Activated naive CD8-positive, alpha-beta T cell (primary cell): ENCODE measurements around the gene RFX3.

Experiments
- H3K27ac Mint-ChIP-seq: one replicate; pipeline ENCODE4 v1.8.0; 2021; ENCODE audit warnings: mixed read lengths
- H3K27me3 Mint-ChIP-seq: one replicate; pipeline ENCODE4 v1.8.0; 2021; ENCODE audit warnings: mixed read lengths
- H3K36me3 Mint-ChIP-seq: one replicate; pipeline ENCODE4 v1.8.0; 2021; ENCODE audit warnings: mixed read lengths
- H3K4me1 Mint-ChIP-seq: one replicate; pipeline ENCODE4 v1.8.0; 2021; ENCODE audit warnings: low read depth, mixed read lengths
- H3K4me3 Mint-ChIP-seq: one replicate; pipeline ENCODE4 v1.8.0; 2021; ENCODE audit warnings: mild to moderate bottlenecking, mixed read lengths
- H3K9me3 Mint-ChIP-seq: one replicate; pipeline ENCODE4 v1.8.0; 2021; ENCODE audit warnings: low read depth, mixed read lengths

The RFX3 gene

DNA sequence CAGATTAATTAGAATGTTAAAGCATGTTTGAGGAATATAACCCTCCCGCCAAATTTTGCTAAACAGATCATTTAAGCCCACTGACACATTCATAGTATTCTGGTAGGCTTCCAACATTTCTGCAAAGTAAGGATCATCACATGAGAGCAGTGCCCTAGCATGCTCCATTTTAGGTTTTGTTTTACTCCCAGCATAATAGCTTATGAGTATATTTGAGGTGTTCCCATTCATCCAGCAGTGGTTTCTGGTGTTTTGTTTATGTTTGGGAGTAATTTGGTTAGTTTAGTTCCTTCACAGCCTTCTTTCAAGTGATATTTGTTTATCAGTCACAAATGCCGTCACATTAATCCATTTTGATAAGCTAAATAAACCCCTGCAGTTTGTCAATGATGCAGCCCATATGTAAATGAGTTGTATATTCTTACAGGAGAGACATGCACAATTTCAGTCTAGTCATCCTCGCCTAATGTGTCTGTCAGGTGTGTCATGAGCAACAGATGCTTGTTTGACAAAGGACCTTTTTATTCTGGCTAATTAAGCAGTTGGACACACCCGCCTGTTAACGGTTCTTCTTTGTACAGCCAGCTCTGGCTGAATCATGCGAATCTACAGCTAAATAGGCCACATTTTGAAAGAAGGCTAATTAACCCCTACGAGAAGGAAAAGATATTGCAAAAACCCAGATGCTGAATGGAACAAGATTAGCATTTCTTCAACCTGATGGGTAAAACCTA, 124.4 kb downstream of the RFX3 start:
- Mint-ChIP-seq H3K4me1 (peaks cover 68% of the 10 kb centered on the region), H3K9me3 (peaks cover 4% of the 10 kb centered on the region), H3K36me3 (peaks cover 5% of the 10 kb centered on the region), H3K4me3 (no peak overlapping the region), H3K27ac (peak overlapping the region; percentile 16), H3K27me3 (no peaks in the 10 kb centered on the region)

DNA sequence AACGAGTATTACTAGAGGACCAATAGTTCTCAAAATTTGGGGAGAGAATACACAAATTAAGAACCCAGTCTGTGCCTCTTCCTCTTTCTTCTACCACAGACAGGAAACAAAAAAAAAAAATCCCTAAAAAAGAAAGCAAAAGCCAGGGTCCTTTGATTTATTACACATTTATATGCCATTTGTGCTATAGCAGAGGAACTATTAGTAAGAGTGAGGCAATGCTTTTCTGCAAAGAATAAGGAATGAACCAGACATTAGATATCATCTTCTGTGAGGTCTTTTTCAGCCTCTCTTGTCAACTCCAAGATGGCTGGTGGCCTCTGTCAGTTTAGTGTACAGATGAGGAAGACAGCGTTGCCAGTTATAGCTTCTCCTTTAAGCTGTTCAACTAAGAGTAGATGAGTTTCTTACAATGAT, 127.6 kb downstream of the RFX3 start:
- Mint-ChIP-seq H3K4me3 (peak overlapping the region; percentile 74), H3K4me1 (peaks cover 52% of the 10 kb centered on the region), H3K27me3 (no peaks in the 10 kb centered on the region), H3K9me3 (peaks cover 4% of the 10 kb centered on the region), H3K36me3 (peaks cover 16% of the 10 kb centered on the region), H3K27ac (peak overlapping the region; percentile 87)

DNA sequence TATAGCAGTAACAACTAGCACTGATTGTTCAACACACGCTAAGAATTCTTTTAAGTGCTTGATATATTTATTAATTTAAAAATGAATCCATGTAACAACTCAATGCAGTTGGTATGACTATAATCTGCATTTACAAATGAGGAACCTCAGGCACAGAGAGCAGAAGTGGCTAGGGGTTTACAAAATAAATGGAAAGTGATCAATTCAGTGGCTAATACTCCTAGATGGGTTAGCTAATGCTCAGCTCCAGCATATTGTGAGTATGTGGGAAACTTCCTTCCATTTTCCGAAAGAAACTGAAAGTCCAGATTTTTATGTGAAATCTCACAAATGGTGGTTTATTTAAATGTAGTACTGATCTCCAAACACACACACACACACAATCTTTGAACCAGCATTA, 128.0 kb downstream of the RFX3 start:
- H3K4me1 Mint-ChIP-seq, result peaks cover 49% of the 10 kb centered on the region
- no peaks in the 10 kb centered on the region for H3K27me3 Mint-ChIP-seq
- peak overlapping the region; percentile 87 for H3K27ac Mint-ChIP-seq
- H3K36me3 Mint-ChIP-seq, result peaks cover 16% of the 10 kb centered on the region
- H3K9me3 Mint-ChIP-seq, result peaks cover 4% of the 10 kb centered on the region
- H3K4me3 Mint-ChIP-seq, result peak overlapping the region; percentile 74

- Mint-ChIP-seq H3K9me3 (peaks cover 9% of the 10 kb centered on the region), H3K36me3 (peaks cover 43% of the 10 kb centered on the region), H3K4me3 (no peak overlapping the region), H3K27ac (no peak overlapping the region), H3K27me3 (no peaks in the 10 kb centered on the region), H3K4me1 (peaks cover 36% of the 10 kb centered on the region)
These were observed 134.4 kb downstream of the RFX3 start for GRCh38 chr9:3391414-3391813.

DNA sequence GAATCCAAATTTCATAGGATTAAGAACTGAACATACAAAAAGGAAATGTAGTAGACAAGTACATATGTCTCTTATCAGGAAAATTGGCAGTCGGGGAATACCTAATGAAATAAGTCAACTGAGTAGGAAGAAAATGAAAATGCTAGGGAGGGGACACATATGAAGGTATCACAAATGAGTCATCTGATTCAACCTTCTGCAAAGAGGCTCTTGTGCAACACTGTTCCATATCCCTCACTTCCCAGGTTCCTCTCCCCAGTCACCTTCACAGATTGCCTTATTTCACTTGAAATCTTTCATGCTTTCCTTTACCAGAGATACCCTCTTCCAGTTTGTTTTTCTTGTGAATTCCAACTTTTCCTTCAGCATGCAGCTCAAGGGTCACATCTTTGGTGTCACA, 139.0 kb downstream of the RFX3 start:
- H3K4me1 Mint-ChIP-seq, result peaks cover 51% of the 10 kb centered on the region
- peaks cover 45% of the 10 kb centered on the region for H3K36me3 Mint-ChIP-seq
- peaks cover 11% of the 10 kb centered on the region for H3K9me3 Mint-ChIP-seq
- H3K27ac Mint-ChIP-seq, result peak overlapping the region; percentile 78
- H3K27me3 Mint-ChIP-seq, result no peaks in the 10 kb centered on the region
- peak overlapping the region; percentile 61 for H3K4me3 Mint-ChIP-seq

DNA sequence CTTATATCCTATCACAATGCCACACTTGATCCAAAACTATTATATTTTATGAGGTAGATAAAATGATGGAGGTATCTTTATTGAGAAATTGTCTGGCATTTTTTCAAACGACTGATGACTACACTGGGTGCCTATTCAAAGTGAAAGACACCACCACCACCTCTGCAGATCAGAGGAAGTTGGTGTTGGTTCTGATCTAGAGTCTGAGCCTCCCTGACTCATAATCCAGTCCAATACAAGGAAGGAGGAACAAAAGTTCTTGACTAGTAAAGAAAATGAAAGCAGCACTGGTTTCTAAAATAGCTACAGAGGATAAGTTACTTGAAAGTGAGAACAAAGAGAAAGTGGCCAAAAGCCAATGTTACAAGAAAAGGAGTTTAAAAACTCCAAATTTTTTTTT, 139.9 kb downstream of the RFX3 start:
- peaks cover 43% of the 10 kb centered on the region for H3K36me3 Mint-ChIP-seq
- peaks cover 45% of the 10 kb centered on the region for H3K4me1 Mint-ChIP-seq
- H3K27ac Mint-ChIP-seq, result peak overlapping the region; percentile 74
- no peaks in the 10 kb centered on the region for H3K27me3 Mint-ChIP-seq
- peak overlapping the region; percentile 24 for H3K4me3 Mint-ChIP-seq
- peaks cover 11% of the 10 kb centered on the region for H3K9me3 Mint-ChIP-seq

DNA sequence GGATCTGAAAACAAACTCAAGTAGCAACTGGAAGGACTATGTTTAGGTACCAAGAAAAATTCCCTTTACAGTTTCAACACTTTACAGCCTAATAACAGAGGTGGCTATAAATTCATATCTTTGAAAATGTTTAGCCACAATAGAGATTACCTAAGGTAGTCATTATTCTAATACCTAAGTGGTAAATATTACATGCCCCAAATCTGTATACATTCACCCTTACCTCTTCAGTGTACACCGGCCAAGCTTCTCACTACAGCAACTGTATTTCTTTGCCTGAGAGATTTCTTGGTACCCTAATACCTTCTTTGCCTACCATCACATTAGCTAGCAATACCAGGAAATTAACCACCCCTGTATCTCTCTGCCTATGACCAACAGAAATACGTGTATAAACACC, 154.0 kb downstream of the RFX3 start:
- H3K9me3 Mint-ChIP-seq, result no peaks in the 10 kb centered on the region
- peaks cover 22% of the 10 kb centered on the region for H3K36me3 Mint-ChIP-seq
- peaks cover 15% of the 10 kb centered on the region for H3K4me1 Mint-ChIP-seq
- H3K4me3 Mint-ChIP-seq, result no peak overlapping the region
- no peak overlapping the region for H3K27ac Mint-ChIP-seq
- H3K27me3 Mint-ChIP-seq, result no peaks in the 10 kb centered on the region

DNA sequence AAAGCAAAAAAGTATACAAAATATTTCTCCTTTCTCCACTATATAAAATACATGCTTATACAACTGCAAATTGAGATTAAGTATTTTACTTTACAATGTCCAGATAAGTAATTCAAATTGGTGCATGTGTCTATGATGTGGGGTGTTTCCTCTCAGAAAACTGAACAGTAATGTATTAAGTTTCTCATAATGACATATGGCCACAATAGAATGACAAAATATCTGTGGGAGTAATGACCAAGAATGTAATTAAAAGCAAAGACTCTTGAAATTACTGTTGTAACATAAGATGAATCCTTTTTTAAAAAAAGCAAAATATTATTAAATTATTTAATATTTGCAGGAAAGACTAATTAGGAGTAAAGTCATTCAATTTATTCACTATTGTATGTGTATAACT, 155.1 kb downstream of the RFX3 start:
- Mint-ChIP-seq H3K36me3 (peaks cover 18% of the 10 kb centered on the region), H3K4me1 (peaks cover 19% of the 10 kb centered on the region), H3K9me3 (no peaks in the 10 kb centered on the region), H3K27me3 (no peaks in the 10 kb centered on the region), H3K27ac (no peak overlapping the region), H3K4me3 (no peak overlapping the region)

DNA sequence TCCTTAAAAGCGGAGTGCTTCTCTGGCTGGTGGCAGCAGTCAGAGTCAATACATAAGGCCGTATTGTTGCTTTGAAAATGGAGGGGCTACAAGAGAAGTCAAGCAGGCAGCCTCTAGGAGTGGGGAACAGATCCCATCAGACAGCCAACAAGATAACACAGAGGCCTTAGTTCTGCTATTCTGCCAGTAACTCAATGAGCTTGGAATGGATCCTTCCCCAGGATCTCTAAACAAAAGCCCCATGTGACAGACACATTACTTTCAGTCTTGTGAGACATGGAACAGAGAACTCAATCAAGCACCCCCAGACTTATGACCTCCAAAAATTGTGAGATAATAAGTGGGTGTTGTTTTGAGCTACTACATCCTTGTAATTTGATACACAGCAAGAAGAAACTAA, 158.6 kb downstream of the RFX3 start:
- H3K36me3 Mint-ChIP-seq, result peaks cover 11% of the 10 kb centered on the region
- no peak overlapping the region for H3K27ac Mint-ChIP-seq
- H3K27me3 Mint-ChIP-seq, result no peaks in the 10 kb centered on the region
- H3K4me1 Mint-ChIP-seq, result peaks cover 22% of the 10 kb centered on the region
- H3K9me3 Mint-ChIP-seq, result no peaks in the 10 kb centered on the region
- H3K4me3 Mint-ChIP-seq, result no peak overlapping the region

- peaks cover 18% of the 10 kb centered on the region for H3K36me3 Mint-ChIP-seq
- peaks cover 3% of the 10 kb centered on the region for H3K9me3 Mint-ChIP-seq
- H3K4me3 Mint-ChIP-seq, result no peak overlapping the region
- H3K27me3 Mint-ChIP-seq, result no peaks in the 10 kb centered on the region
- no peak overlapping the region for H3K27ac Mint-ChIP-seq
- H3K4me1 Mint-ChIP-seq, result peaks cover 13% of the 10 kb centered on the region
These were observed 164.0 kb downstream of the RFX3 start for GRCh38 chr9:3361689-3362392.

GRCh38 chr9:3361116-3361515, 164.7 kb downstream of the RFX3 start:
- Mint-ChIP-seq H3K4me1 (peaks cover 9% of the 10 kb centered on the region), H3K36me3 (peaks cover 18% of the 10 kb centered on the region), H3K4me3 (no peak overlapping the region), H3K27me3 (no peaks in the 10 kb centered on the region), H3K9me3 (peaks cover 3% of the 10 kb centered on the region), H3K27ac (peak overlapping the region; percentile 47)

DNA sequence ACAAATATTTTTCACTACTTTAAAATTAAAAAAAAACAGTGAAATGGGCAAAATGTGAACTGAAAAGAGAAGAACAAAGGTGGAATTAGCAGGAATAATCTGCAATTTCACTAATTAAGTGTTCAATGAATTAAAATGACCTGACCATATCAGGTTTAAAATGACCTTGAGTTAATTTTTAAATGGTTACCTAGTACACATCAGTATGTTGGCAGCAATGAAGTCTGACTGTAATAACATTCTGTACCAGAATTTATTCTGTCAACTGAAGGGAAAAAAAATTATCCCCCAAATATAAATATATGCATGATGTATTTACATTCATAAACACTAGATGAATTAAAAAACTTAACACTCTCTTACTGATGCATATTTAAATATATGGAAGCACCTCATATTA, 165.6 kb downstream of the RFX3 start:
- Mint-ChIP-seq H3K4me1 (peaks cover 6% of the 10 kb centered on the region), H3K36me3 (peaks cover 15% of the 10 kb centered on the region), H3K27ac (no peak overlapping the region), H3K9me3 (peaks cover 3% of the 10 kb centered on the region), H3K4me3 (no peak overlapping the region), H3K27me3 (no peaks in the 10 kb centered on the region)

DNA sequence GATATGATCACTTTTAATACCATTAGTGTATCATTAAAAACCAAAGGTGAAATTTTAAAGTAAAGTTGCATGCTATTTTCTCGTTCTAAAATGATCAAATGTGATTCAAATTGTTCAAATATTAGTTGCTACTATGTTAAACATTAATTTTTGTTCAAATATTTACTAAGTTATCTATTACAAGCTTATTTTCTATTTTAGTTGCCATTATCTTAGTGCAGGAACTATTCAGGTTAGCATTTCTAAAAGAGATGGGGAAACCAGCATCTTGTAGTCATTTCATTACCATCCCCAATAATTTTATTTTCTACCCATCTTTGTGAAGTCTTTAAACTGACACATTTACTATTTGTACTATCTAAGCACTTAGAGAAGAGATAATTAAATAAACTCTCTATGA, 166.0 kb downstream of the RFX3 start:
- Mint-ChIP-seq H3K27ac (no peak overlapping the region), H3K4me3 (no peak overlapping the region), H3K27me3 (no peaks in the 10 kb centered on the region), H3K4me1 (peaks cover 6% of the 10 kb centered on the region), H3K36me3 (peaks cover 15% of the 10 kb centered on the region), H3K9me3 (peaks cover 3% of the 10 kb centered on the region)

DNA sequence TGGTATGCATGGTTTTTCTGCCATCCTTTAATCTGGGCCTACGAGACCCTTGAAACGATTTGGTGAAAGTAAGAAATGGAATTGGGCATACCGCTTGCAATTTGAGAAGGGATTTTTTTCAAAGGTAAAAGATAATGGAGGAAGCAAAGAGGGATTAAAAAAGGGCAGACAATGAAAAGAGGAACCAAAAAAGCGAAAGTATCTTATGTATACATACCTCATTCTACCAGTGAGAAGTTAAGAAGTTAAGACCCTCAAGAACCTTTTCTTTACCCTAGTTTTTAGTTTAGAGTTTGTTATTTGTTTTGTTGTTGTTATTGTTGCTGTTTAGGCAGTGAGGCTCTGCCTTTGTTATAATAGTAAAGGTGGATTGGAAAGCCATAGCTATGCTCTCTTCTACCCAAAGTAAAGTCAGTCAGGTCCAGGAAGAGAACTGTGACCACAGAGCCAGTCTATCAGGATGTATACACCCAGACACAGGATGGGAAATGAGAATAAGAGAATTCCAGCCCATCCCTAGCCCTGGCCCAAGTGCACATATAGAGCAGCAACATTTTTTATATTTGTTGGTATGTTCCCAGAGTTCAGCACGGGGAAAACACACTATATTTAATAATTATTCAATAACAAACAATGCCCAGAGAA, 166.6 kb downstream of the RFX3 start:
- peaks cover 16% of the 10 kb centered on the region for H3K36me3 Mint-ChIP-seq
- peaks cover 6% of the 10 kb centered on the region for H3K4me1 Mint-ChIP-seq
- H3K9me3 Mint-ChIP-seq, result peaks cover 9% of the 10 kb centered on the region
- no peak overlapping the region for H3K4me3 Mint-ChIP-seq
- H3K27ac Mint-ChIP-seq, result no peak overlapping the region
- H3K27me3 Mint-ChIP-seq, result no peaks in the 10 kb centered on the region

DNA sequence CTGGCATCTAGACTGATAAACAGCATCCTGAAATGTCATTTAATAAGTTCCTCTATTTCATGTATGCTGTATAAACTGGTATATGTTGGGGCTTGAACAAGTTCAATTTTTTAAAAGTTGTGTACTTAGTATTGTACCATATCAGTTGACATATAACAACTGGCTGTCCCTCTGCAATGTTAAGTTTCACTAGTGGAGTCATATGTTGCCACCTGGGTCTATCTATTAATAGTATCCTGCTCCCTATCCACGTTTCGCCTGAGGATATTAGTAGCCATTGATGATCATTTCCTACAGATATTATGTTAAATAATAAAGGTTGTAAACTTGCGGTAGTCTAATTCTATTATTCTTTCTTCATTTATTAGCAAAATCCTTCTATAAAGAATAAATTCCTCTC, 177.6 kb downstream of the RFX3 start:
- H3K4me1 Mint-ChIP-seq, result peaks cover 8% of the 10 kb centered on the region
- no peak overlapping the region for H3K4me3 Mint-ChIP-seq
- H3K27me3 Mint-ChIP-seq, result no peaks in the 10 kb centered on the region
- H3K36me3 Mint-ChIP-seq, result peaks cover 19% of the 10 kb centered on the region
- H3K27ac Mint-ChIP-seq, result no peak overlapping the region
- H3K9me3 Mint-ChIP-seq, result peaks cover 13% of the 10 kb centered on the region
